ENCODE data around the gene B4GALNT4.
"Not testable (repeated sequence)": the region's sequence is repeated elsewhere in the genome, so short reads cannot be mapped to it uniquely, and the experiment has no call there.

Gene B4GALNT4

DNA sequence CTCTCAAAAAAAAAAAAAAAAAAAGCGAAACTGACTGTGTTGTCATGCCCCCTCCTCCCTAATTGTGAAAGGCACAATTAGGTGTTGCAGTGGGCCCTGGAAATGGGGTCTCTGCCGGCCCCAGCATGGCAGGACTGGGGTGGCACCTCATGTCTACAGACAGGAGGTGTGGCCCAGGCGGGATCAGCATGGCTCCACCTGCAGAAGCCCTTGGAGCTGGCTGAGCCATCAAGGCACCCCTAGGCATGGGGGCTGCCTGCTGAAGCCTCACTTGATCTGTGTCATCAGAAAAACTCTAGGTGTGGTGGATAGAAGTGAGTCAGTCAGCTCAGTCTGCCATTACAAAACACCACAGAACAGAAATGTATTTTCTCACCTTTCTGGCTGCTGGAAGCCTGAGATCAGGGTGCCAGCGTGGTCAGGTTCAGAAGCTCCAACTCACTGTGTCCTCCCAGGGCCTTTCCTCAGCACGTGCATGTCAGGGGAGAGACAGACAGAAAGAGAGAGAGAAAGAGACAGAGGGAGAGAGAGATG lies 10.1 kb upstream of the B4GALNT4 start:
- peak; percentile 57 for DNase-seq

DNA sequence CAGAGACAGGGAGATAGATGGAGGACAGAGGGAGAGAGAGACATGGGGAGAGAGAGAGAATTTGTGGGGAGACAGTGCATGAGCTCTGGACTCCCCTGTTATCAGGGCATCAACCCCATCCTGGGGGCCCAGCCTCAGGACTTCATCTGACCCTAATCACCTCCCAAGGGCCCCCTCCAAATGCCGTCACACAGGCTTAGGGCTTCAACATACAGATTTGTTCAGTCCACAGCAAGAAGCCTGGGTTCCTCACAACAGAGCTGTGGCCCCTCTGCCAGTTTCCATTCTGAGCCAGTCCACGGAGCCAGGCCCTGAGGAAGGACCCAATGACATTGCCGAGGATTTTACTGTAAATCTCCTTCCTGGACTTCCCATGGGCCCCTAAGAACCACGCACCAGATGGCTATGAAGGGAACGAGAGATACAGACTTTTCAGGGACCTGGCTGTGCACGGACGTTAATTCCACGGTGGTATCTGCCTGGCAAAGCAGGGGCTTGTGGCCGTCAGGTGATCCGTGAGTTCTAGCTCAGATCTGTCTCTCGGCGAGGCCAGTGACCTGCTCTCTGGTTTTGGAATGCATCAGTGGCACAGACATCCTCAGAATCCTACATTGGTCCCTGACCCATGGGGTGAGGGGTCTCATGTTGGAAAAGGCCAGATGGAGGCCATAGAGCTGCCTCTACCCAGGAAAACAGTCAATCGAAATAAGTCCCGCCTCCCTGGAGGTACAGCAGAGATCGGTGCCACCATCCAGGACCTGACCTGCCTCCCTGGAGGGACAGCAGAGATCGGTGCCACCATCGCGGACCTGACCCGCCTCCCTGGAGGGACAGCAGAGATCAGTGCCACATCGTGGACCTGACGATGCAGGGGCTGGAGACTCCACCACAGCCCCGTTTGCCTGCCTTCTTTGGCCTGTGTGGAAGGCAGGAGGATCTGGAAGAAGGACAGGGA lies 8.7 kb upstream of the B4GALNT4 start:
- DNase-seq, result no peak

DNA sequence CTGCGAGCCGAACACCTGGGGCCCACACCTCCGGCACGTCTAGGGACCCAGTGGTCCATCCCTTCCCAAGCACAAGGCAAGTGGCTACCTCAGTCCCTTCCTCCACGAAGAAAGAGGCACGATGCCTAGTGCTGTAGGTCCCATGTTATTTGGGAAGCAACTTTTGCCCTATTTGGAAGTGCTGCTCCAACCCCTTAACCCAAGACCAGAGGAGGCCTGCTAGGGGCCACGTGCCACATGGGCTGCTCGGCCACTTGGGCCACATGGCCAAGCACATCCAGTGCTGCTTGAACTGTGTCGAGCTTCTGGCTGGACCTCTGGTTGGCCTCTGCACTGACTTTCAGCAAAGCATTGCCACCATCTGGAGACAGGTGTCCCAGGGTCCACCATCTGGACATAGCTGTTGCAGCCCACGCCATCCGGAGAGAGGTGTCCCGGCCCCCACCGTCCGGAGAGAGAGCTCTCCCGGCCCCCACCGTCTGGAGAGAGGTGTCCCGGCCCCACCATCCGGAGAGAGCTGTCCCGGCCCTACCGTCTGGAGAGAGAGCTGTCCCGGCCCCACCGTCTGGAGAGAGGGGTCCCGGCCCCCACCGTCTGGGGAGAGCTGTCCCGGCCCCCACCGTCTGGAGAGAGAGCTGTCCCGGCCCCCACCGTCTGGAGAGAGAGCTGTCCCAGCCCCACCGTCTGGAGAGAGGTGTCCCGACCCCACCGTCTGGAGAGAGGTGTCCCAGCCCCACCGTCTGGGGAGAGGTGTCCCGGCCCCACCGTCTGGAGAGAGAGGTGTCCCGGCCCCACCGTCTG lies 6.5 kb upstream of the B4GALNT4 start:
- no peak for DNase-seq

DNA sequence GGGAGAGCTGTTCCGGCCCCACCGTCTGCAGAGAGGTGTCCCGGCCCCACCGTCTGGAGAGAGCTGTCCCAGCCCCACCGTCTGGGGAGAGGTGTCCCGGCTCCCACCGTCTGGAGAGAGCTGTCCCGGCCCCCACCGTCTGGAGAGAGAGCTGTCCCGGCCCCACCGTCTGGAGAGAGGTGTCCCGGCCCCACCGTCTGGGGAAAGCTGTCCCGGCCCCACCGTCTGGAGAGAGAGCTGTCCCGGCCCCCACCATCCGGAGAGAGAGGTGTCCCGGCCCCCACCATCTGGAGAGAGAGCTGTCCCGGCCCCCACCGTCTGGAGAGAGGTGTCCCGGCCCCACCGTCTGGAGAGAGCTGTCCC lies 5.9 kb upstream of the B4GALNT4 start:
- not testable (repeated sequence) for DNase-seq

DNA sequence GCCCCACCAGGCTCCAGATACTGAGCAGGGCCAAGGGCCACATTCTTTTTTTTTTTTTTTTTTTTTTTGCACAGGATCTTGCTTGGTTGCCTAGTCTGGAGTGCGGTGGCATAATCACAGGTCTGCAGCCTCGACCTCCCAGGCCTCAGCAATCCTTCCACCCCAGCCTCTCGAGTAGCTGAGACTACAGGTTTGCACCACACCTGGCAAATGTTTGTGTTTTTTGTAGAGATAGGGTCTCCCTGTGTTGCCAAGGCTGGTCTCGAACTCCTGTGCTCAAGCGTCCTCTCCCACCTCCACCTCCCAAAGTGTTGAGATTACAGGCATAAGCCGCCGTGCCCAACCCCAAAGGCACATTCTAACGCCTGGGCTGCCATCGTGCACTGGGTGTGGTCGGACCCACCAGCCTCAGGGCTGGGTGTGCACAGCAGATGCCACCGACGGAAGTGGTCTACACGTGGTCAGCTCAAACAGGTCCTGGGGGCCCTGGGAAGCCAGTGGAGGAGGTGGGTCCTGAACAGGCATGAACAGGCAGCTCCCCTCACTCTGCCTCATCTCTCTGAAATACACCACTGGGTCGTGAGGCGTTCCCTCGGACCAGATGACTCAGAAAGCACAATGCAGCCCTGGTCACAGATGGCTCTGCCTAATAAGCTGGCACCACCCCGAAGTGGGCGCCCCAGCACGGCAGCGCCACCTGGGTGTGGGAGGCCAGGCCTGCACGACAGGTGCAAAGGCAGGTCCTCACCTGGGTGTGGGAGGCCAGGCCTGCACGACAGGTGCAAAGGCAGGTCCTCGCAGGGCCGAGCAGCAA lies 5.1 kb upstream of the B4GALNT4 start:
- peak; percentile 72 for DNase-seq

DNA sequence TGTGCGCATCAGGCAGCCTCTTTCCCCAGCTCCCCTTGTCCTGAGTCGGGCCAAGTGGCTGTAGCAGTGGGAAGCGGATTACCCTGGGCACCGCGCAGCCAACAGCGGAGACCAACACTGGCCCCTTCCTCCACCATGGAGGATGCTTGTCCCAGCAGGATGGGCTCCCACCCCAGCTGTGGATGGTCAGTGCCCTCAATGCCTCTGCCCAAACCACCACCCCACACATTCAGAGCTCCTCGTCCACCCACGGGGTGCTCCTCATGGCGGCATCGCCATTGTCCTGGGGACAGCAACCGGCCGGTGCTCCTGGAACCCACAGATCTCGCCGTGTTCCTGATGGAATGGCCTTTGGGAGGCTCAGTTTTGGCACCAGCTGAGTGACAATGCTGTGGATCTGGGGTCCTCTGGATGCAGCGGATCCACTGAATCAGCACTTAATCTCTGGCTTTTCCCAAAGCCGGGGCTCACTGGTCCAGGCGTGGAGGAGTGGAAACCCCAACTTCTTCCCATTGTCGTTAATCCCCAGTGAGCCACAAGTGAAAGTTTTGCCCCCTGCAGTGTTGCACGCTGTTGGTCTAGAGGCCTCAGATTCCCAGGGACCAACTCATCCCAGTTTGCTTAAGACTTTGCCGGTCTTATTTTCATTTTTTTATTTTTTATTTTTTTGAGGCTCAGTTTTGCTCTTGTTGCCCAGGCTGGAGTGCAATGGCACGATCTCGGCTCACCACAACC lies 4.1 kb upstream of the B4GALNT4 start:
- no peak for DNase-seq

DNA sequence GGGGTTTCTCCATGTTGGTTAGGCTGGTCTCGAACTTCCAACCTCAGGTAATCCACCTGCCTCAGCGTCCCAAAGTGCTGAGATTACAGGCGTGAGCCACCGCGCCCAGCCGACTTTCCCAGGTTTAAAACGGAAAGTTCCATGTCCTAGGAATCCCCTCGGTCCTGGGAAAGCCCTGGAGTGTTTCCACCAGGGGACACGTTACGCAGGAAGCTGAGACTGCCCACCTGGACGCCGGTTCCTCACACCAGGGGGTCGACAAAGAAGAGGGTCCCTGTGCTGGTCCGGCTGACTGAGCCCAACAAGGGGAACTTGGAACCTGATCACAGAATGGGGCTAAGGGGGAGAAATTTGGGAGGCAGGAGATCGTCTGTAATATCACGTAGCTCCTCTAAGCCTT lies 3.5 kb upstream of the B4GALNT4 start:
- DNase-seq, result no peak

DNA sequence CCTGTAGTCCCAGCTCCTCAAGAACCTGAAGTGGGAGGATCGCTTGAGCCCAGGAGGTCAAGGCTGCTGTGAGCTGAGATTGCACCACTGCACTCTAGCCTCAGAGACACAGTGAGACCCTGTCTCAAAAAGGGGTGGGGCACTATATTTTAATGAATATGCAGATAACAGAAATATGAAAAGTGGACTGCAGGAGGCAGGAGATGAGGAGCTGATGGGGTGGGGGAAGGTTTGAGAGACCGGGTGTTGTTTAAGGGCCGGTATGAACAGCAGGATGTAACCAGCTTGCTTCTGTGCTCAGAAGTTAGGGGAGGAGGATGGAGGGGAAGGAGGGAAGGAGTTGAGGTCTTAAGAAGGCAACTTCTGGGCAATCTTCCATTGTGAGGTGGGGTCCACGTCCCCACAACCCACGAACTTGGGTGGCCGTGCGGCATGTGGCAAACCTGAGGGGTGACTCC lies 1.3 kb upstream of the B4GALNT4 start:
- DNase-seq, result no peak

DNA sequence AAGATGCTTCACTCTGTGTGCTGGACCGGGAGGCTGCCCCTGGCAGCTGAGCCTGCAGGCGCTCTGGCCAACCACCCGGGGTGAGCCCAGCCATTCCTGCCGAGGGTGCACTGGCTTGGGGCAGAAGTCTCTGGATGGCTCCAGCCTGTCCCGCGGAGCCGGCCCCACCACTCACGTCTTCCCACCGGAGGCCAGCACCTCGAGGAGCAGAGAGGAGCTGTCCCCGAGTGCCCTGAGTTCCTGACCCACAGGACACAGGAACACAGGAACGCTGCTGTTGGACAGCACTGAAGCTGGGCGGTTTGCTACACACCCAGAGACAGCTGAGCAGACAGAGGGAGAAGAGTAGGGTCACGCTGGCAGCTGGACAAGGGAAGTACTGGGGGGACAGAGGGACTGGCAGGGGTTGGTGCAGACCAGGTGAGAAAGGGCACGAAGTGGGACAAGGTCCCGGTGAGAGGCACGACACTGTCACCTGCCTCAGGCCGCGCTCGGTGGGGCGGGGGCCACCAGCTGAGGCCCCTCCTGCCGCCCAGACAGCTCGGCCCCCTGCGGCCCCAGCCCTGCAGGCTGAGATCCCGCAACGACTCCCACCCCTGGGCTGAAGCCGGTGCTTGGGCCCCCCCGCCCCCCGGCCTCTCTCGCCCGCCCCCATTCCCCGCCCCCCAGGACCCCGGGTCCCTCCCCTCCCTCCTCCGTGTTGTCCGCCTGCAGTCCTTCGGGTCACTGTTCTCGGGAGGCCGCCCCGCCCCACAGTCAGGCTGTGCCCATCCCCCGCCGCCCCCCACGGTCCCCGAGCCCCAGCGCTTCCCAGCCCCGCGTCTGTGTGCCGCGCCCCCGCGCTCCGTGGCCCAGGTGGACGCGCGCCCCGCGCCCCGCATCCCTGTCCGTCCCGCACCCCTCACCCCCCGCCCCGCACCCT lies 624 bp upstream of the B4GALNT4 start:
- no peak for DNase-seq

DNA sequence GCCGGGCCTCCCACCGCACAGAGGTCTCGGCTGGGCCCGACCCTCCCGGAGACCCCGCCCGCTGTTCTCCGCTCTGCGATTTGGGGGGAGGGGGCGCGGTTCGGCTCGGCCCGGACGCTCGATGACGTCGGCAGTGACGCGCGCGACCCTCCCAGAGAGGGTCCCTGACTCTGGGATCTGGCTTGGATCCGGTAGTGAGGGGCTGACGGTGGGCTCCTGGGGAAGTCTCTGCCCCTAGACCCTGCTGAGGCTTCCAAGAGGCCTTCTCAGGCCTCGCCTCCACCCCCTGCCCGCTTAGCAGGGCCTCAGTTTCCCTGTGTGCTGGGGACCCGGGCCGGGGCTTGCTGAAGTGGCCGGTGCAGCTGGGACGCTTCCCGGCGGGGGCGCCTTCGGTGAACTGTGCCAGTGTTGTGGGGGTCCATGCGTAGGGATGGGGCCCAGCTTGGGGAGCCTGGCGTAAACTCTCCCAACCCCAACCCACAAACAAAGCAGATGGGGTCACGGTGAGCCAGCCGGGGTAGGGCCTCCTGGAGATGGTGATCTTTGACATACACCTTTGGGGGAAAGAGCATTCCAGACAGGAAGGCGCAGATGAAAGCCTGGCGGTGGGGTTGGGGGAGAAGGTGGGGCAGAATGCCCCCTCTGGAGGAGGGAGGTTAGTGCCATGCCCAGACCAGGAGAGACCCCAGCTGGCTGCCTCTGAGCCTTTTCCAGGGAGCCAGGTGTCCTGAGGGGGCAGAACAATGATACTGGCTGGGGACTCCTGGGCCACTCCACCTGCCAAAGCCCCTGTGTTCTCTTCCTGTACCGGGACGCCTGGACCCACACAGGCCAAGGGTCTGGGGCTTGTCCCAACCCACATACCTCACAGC lies 1.0 kb downstream of the B4GALNT4 start:
- DNase-seq, result no peak

DNA sequence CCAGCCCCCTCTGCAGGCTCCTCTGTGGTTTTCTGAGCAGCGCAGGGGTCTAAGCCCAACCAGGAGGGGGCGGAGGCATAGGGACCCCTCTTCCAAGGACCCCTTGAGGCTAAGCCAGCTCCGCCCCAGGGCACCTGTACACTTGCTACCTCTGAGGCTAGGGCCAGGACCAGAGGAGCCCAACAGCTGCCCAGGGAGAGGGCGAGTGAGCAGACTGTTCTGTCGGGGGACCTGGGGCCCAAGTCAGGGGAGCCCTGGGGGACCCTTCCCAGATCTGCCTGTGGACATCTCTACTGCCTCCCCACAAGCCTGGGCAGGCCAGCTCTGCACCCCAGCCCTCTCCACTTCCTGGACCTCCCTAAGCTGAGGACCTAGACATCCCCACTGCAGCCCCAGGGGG lies 1.8 kb downstream of the B4GALNT4 start:
- no peak for DNase-seq

DNA sequence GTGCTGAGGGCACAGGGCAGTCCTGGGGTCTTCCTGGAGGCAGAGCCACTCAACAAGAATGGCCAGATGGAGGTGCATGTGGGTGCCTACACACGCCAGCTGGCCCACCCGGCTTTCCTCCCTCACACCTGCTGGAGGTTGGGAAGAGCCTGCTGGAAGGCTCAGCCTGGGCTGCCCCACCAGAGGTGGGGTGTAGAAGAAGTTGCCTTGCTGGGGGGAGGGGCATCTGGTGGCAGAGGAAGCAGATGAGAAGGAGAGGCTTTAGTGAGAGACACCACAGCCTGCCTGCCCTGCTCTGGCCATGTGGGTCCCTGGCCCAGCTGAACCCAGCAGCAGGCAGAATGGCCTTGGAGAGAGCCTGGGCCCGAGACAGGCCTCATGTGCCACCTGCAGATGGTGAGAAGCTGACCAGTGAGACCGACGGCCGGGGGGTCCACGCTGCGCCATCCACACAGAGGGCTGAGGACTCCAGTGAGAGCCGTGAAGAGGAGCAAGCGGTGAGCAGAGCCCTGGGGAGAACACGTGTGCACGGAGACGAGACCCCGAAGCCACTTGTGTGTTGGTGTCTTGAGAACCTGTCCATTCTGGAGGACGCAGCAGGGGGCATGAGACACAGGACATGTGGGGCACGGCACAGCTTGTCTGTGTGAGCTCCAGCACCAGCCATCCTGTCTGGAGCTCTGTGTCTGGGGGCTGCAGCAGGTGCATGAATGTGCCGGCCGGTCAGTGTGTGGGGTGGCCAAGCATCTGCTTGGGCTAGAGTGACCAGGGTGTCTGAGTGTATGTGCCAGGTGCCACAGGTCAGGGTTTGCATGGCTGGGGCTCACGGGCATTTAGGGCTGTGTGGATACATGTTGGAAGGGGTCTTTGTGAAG lies 2.7 kb downstream of the B4GALNT4 start:
- DNase-seq, result no peak

DNA sequence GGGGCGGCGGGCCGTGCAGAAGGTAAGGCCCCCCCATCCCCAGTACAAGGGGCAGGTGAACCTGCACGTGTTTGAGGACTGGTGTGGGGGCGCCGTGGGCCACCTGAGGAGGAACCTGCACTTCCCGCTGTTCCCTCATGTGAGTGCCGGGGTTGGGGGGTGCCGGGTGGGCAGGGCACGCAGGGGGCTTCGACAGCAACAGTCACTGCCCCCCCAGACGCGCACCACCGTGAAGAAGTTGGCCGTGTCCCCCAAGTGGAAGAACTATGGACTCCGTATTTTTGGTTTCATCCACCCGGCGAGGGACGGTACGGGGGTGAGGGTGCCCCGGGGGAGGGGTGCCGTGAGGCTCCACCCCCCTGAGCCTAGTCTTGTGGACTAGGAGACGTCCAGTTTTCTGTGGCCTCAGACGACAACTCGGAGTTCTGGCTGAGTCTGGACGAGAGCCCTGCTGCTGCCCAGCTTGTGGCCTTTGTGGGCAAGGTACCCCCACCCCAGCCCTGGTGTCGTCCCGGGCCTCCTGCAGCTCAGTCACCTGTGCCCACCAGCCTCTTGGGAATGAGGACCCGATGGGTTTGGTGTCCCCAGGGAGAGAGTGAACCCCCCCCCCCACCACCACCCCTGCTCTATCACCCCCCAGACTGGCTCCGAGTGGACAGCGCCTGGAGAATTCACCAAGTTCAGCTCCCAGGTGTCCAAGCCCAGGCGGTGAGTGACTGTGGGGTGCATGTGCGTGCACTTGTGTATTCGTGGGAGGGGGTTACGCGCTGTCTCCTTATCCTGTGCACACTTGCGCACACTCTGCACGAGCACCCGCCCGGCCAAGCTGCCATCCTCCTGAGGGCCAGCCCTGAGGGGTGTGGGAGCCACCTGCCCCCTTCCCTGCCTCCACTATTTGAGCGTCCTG lies 3.8 kb downstream of the B4GALNT4 start:
- no peak for DNase-seq

DNA sequence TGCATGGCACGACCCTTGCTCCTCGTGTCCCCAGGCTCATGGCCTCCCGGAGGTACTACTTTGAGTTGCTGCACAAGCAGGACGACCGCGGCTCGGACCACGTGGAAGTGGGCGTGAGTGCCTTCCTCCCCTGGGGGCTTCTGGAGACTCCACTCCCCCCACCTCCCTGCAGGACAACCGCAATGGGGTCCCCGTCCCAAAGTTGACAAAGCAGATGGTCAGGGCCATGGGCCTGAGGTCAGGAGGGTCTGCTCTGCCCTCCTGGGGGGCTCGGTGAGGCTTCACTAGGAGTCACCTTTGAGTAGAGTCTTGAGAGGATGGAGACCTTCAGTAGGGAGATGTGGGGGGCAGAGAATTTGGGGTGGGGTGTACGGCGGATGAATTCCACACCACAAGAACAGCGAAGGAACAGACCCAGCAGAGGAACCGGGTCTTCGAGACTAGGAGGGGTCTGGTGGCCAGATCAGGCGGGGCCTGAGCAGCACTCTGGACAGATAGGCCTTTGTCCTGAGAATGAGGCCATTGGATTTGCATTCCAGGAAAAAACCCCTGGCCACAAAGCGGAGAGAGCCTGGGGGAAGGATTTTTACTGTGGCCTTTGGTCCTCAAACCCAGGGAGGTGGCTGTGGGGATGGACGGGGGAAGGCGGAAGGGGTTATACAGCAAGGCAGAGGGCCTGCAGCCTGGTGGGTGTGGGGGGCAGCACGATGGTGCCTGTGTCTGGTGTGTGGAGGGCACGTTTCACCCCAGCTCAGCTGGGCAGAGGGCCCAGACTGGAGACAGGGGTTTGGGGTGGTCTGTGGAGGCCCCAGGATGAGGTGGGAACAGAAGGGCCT lies 4.6 kb downstream of the B4GALNT4 start:
- DNase-seq, result no peak

DNA sequence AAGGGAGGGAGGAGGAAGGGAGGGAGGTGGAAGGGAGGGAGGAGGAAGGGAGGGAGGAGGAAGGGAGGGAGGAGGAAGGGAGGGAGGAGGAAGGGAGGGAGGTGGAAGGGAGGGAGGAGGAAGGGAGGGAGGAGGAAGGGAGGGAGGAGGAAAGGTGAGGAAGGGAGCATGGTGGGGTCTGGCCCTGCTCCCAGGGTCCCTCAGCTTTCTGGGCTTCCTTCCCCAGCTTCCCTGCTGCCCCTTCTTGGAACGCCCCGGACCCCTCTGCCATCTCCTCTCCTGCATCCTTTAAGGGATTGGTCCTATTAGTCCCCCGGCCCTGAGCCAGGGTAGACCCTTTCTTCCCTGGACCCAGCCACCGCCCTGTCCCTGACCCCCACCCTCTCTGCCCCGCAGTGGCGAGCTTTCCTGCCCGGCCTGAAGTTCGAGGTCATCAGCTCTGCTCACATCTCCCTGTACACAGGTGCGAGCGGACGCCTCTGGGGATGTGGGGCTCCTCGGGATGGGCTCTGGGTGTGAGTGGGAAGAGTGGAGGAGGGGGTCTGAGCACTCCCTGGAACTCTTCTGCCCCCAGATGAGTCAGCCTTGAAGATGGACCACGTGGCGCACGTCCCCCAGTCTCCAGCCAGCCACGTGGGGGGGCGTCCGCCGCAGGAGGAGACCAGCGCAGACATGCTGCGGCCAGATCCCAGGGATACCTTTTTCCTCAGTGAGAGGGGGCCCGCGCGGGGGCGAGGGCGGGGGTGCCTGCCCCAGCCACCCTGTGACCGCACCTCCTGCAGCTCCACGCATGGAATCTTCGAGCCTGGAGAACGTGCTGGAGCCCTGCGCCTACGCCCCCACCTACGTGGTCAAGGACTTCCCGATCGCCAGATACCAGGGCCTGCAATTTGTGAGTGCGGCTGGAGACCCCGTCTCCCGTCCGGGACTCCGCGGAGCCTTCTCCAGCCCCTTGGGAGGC lies 6.0 kb downstream of the B4GALNT4 start:
- no peak for DNase-seq
